Mucosa of descending colon (tissue), 3 donors: ENCODE measurements around the gene BCL2L1. TPM values are rescaled to one million over a fixed set of nuclear protein-coding genes. Genes with fewer than 3 reads are reported as not detected.

Source experiments
- ATAC-seq: fragments of 200-7000 bp; cut with Tn5 transposase; one replicate; pipeline ENCODE4 v1.9.1; 2020; ENCODE audit warnings: mild to moderate bottlenecking, moderate library complexity
- DNase-seq, 3 donors: peaks; one replicate each; pipeline ENCODE4 v3.0.0-alpha.2; 2020
- H3K36me3 ChIP-seq: fragments of 200-600 bp; one replicate; pipeline ENCODE4 v1.8.0; 2021; ENCODE audit warnings: low read depth, mild to moderate bottlenecking
- H3K4me1 ChIP-seq: fragments of 200-600 bp; one replicate; pipeline ENCODE4 v1.8.0; 2021; ENCODE audit warnings: low read depth, mild to moderate bottlenecking
- H3K4me3 ChIP-seq: fragments of 200-600 bp; one replicate; pipeline ENCODE4 v1.8.0; 2021; ENCODE audit warnings: mild to moderate bottlenecking
- H3K9me3 ChIP-seq: fragments of 200-600 bp; one replicate; pipeline ENCODE4 v1.8.0; 2021; ENCODE audit warnings: mild to moderate bottlenecking
- intact Hi-C, 2 donors: fragments of 100-400 bp; cut with DNase I in 1 of 2; cut with micrococcal nuclease in 1 of 2; formaldehyde crosslinking; loops; one replicate each; pipeline versions ENCODE4 v1.11.0 to v1.11.1; 2022; cut with DNase I, micrococcal nuclease
- total RNA-seq, 3 donors: library from RNA; stranded (reverse); fragmentation: NEBNext Ultra II Directional in 2 of 3; extraction: Animal tissue kit (Norgen Biotek cat#: 25700) in 2 of 3; gene quantifications; one replicate each; pipeline versions ENCODE4 v1.2.1 to v1.2.4, GENCODE V29; 2021 to 2023
- TF ChIP-seq, protein P1 (sequence below): fragments of 200-600 bp; IDR thresholded peaks from one replicate; pipeline ENCODE4 v1.8.0; 2022; ENCODE audit warnings: antibody characterized with exemption, mild to moderate bottlenecking
- donor health status: DM: no; HTN: no; CAD: no; lungs with moderate emphysema.
- donor health status: DM: no; HTN: no; CAD: no.
- donor health status: DM: no; HTN: yes; CAD: no.

BCL2L1 gene
- total RNA-seq, 3 donors from 2014 or later, result 76.2 to 90.3 (median 78.1) TPM

DNA sequence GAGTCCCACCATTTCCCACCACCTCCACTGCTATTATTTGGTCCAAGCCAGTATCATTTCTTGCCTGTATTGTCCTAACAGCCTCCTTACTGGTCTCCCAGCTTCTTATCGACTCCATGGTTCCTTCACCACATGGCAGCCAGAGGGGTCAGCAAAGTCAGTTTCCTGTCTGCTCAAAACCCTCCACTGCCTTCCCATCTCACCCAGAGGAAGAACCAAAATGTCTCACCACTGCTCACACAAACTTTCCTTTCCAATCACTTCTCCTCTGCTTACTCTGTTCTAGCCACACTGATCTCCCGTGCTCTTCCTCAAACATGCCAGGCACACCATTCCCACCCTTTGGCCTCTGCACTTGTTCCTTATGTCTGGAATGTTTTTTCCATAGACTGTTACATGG, 39.7 kb downstream of the BCL2L1 start:
- no peaks in the 10 kb centered on the region for H3K36me3 ChIP-seq
- H3K4me3 ChIP-seq, result no peak overlapping the region
- intact Hi-C loops, result no loop called here
- DNase-seq, result no peak
- TF ChIP-seq, protein P1, sequence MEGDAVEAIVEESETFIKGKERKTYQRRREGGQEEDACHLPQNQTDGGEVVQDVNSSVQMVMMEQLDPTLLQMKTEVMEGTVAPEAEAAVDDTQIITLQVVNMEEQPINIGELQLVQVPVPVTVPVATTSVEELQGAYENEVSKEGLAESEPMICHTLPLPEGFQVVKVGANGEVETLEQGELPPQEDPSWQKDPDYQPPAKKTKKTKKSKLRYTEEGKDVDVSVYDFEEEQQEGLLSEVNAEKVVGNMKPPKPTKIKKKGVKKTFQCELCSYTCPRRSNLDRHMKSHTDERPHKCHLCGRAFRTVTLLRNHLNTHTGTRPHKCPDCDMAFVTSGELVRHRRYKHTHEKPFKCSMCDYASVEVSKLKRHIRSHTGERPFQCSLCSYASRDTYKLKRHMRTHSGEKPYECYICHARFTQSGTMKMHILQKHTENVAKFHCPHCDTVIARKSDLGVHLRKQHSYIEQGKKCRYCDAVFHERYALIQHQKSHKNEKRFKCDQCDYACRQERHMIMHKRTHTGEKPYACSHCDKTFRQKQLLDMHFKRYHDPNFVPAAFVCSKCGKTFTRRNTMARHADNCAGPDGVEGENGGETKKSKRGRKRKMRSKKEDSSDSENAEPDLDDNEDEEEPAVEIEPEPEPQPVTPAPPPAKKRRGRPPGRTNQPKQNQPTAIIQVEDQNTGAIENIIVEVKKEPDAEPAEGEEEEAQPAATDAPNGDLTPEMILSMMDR, result no peak
- H3K4me1 ChIP-seq, result peaks cover 13% of the 10 kb centered on the region
- no peak for ATAC-seq
- no peaks in the 10 kb centered on the region for H3K9me3 ChIP-seq

- Histone ChIP-seq H3K4me3 (no peak overlapping the region), H3K9me3 (no peaks in the 10 kb centered on the region), H3K4me1 (peaks cover 13% of the 10 kb centered on the region), H3K36me3 (no peaks in the 10 kb centered on the region)
- intact Hi-C loops, result no loop called here
- DNase-seq (no peak), ATAC-seq (no peak)
- TF ChIP-seq, protein P1, result no peak
Measured at GRCh38 chr20:31682352-31682751, 40.3 kb downstream of the BCL2L1 start.

DNA sequence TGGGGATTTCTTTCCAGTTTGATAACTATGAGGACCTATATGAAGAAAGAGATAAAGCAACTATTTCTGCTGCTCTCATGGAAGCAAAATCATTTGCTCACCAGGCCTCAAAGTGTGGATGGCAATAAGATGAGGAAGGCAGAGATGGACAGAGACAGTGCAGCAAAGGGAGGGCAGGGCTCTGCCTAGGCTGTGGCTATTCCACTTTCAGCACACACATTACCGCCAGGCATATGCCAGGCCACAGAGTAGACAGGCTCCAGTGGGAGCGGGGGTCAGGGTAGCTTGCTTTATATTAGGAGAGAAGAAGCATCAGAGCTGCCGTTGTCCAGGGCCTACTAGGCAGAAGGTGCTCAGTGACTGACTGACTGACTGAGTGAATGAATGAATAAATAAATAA, 40.9 kb downstream of the BCL2L1 start:
- ATAC-seq, result no peak

GRCh38 chr20:31681128-31681727, 41.4 kb downstream of the BCL2L1 start:
- intact Hi-C loops, result no loop called here
- H3K9me3 ChIP-seq, result no peaks in the 10 kb centered on the region
- H3K4me1 ChIP-seq, result peaks cover 8% of the 10 kb centered on the region
- TF ChIP-seq, protein P1, result no peak
- H3K4me3 ChIP-seq, result no peak overlapping the region
- DNase-seq (no peak), ATAC-seq (no peak)
- H3K36me3 ChIP-seq, result no peaks in the 10 kb centered on the region

More for the DNA sequence above, 40.9 kb downstream of the BCL2L1 start:
- intact Hi-C loops, result no loop called here
- H3K4me1 ChIP-seq, result peaks cover 8% of the 10 kb centered on the region
- TF ChIP-seq, protein P1, result no peak
- H3K36me3 ChIP-seq, result no peaks in the 10 kb centered on the region
- no peak for DNase-seq
- no peak overlapping the region for H3K4me3 ChIP-seq
- H3K9me3 ChIP-seq, result no peaks in the 10 kb centered on the region

DNA sequence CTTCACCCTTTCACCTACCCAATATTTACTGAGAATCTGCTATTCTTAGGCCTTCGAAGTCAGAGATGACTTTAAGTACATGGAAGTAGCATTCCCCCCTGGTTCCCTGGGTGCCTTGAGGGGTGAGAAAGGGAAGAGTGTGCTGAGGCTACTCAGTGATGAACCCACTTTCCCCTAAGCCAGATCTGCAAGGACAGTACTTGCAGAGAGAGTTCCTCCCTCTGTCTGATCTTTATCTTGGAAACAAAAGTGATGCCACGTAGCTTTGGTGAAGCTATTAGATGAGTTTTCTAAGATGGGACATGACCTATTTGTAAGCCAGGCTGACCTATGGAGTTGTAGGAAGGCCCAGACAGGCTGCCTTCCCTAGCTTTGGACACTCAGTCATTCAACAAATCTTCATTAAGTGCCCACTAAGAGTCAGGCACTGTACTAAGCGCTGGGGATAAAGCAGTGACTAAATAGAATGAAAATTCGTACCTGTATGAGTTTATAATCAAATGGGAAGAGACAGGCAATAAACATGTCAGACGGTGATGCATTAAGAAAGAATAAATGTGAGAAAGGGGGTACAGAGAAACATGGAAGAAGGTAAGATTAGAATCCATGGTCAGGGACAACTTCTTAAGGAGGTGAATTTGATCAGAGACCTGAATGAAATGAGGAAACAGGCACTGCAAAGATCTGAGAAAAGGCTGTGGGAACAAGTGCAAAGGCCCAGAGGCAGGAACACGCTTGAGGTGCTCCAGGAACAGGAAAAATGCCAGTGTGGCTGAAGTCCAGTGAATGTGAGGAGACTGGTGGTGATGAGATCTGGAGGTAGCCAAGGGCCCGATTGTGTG, 42.2 kb downstream of the BCL2L1 start:
- ATAC-seq (no peak), DNase-seq (no peak)
- TF ChIP-seq, protein P1, result no peak
- Histone ChIP-seq H3K4me3 (no peak overlapping the region), H3K4me1 (peaks cover 11% of the 10 kb centered on the region), H3K36me3 (no peaks in the 10 kb centered on the region), H3K9me3 (no peaks in the 10 kb centered on the region)
- intact Hi-C loops, result no loop called here
